Muscle of arm (tissue), 12 donors: ENCODE measurements around the gene FAM78A. TPM values are rescaled to one million over a fixed set of nuclear protein-coding genes. Genes with fewer than 3 reads are reported as not detected.
A peak's percentile ranks its signal among the peaks of the same experiment; 100 is the strongest.
"Not testable (repeated sequence)": the region's sequence is repeated elsewhere in the genome, so short reads cannot be mapped to it uniquely, and the experiment has no call there.

Source experiments
- DNase-seq: peaks from one replicate; pipeline ENCODE4 v3.0.0-alpha.2; 2013
- polyA plus RNA-seq, 12 donors: library from polyadenylated mRNA; unstranded; fragments of 120-200 nt; gene quantifications; one replicate each; pipeline ENCODE4 v1.2.1, GENCODE V29; 2013; ENCODE audit not compliant: insufficient read length in 12 of 12

FAM78A gene
- polyA plus RNA-seq, 12 donors: 17.1 to 46.7 (median 32.3) TPM; not detected in 1

- DNase-seq: peak; percentile 60
These were observed 6.5 kb upstream of the FAM78A start for GRCh38 chr9:131282688-131283422.

GRCh38 chr9:131282175-131282574, 5.9 kb upstream of the FAM78A start:
- DNase-seq: no peak

GRCh38 chr9:131281119-131281965, 5.0 kb upstream of the FAM78A start:
- DNase-seq: no peak

- DNase-seq: no peak
These were observed 4.3 kb upstream of the FAM78A start for GRCh38 chr9:131280660-131281059.

GRCh38 chr9:131279863-131280570, 3.7 kb upstream of the FAM78A start:
- DNase-seq: no peak

- no peak for DNase-seq
These were observed 3.0 kb upstream of the FAM78A start for GRCh38 chr9:131279196-131279862.

GRCh38 chr9:131278702-131279111, 2.4 kb upstream of the FAM78A start:
- DNase-seq: no peak

GRCh38 chr9:131277910-131278701, 1.8 kb upstream of the FAM78A start:
- peak; percentile 89 for DNase-seq

GRCh38 chr9:131277287-131277909, 1.1 kb upstream of the FAM78A start:
- no peak for DNase-seq

GRCh38 chr9:131276891-131277286, 579 bp upstream of the FAM78A start:
- no peak for DNase-seq

GRCh38 chr9:131275332-131276093, 797 bp downstream of the FAM78A start:
- DNase-seq: no peak

- no peak for DNase-seq
These were observed 1.5 kb downstream of the FAM78A start for GRCh38 chr9:131274674-131275331.

GRCh38 chr9:131273856-131274673, 2.2 kb downstream of the FAM78A start:
- DNase-seq: no peak

- DNase-seq: no peak
These were observed 3.0 kb downstream of the FAM78A start for GRCh38 chr9:131273146-131273855.

- no peak for DNase-seq
These were observed 4.1 kb downstream of the FAM78A start for GRCh38 chr9:131272212-131272611.

GRCh38 chr9:131271506-131271931, 4.8 kb downstream of the FAM78A start:
- DNase-seq: no peak

GRCh38 chr9:131271016-131271273, 5.4 kb downstream of the FAM78A start:
- DNase-seq: not testable (repeated sequence)
